Lower leg skin (tissue), 3 donors: ENCODE results near the gene REC8.

Experiments
- POLR2A ChIP-seq, 2 donors: fragments of 450-650 bp; IDR thresholded peaks; one replicate each; pipeline ENCODE4 v1.6.1; 2016 to 2017; ENCODE audit warnings: antibody characterized with exemption in 2 of 2, mild to moderate bottlenecking in 1 of 2, moderate library complexity in 1 of 2
- TF ChIP-seq, protein P1 (sequence below), 3 donors: fragments of 450-650 bp; IDR thresholded peaks; one replicate each; pipeline ENCODE4 v1.5.1; 2016; ENCODE audit warnings: antibody characterized with exemption in 3 of 3, mild to moderate bottlenecking in 3 of 3, moderate library complexity in 2 of 3

DNA sequence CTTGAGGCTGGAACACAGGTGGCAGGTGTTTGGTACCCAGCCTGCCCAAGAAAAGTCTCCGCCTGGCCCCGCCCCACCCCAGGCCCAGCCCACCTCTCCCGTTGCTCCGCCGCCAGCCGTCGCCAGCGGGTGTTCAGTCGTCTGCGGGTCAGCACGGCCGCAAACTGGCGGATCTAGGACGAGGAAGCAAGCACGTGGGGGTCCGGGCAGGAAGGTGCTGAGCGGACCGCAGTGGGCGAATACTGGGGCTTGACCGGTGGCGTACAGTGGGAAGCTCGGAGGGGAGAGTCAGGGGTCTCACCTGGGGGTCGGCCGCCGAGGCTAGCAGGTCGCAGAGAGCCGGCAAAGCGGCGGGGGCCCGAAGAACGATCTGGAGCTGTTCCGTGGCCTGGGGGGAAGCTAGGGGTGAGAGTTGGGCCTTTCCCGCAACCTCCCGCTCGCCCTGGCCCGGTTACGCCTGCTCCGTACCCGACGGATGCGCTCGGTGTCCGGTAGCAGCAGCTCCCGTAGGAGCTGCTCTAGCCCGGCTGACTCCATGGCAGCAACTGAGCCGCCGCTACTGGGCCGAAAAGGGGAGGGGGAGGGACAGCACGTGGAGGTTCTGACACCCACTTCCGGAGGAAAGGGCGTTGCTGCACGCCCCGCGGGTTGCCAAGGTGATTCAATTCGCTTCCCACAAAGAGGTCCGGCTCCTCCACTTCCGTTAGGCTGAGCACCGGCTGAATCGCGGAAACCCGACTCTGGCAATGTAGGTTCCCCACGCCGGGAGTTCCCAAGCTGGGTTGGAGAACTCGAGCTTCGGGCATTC lies 16.6 kb downstream of the REC8 start, which contains the start of gene IPO4:
- TF ChIP-seq, protein P1, sequence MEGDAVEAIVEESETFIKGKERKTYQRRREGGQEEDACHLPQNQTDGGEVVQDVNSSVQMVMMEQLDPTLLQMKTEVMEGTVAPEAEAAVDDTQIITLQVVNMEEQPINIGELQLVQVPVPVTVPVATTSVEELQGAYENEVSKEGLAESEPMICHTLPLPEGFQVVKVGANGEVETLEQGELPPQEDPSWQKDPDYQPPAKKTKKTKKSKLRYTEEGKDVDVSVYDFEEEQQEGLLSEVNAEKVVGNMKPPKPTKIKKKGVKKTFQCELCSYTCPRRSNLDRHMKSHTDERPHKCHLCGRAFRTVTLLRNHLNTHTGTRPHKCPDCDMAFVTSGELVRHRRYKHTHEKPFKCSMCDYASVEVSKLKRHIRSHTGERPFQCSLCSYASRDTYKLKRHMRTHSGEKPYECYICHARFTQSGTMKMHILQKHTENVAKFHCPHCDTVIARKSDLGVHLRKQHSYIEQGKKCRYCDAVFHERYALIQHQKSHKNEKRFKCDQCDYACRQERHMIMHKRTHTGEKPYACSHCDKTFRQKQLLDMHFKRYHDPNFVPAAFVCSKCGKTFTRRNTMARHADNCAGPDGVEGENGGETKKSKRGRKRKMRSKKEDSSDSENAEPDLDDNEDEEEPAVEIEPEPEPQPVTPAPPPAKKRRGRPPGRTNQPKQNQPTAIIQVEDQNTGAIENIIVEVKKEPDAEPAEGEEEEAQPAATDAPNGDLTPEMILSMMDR (IDR thresholded peaks at IDR 0.05): peak in 1 of 3 donors; percentile 40
- no peak for TF ChIP-seq POLR2A (IDR thresholded peaks at IDR 0.05)
